ENCODE results near the gene UFSP1. TPM values are rescaled to one million over a fixed set of nuclear protein-coding genes. Genes with fewer than 3 reads are reported as not detected.

UFSP1 gene
- polyA plus RNA-seq, 1 experiment = 2.0 TPM

- POLR2A ChIA-PET = no interaction called here
- DNase-seq (ENCODE audit: low read depth) = no peak
- Histone ChIP-seq H3K4me3 (ENCODE audit: low read depth, low read length) (peak overlapping the region; percentile 56), H3K36me3 (ENCODE audit: control insufficient read depth, insufficient read depth, low read length) (peaks cover 33% of the 10 kb centered on the region), H3K27me3 (ENCODE audit: control insufficient read depth, insufficient read depth, low read length) (no peaks in the 10 kb centered on the region)
- TF ChIP-seq, protein P1, sequence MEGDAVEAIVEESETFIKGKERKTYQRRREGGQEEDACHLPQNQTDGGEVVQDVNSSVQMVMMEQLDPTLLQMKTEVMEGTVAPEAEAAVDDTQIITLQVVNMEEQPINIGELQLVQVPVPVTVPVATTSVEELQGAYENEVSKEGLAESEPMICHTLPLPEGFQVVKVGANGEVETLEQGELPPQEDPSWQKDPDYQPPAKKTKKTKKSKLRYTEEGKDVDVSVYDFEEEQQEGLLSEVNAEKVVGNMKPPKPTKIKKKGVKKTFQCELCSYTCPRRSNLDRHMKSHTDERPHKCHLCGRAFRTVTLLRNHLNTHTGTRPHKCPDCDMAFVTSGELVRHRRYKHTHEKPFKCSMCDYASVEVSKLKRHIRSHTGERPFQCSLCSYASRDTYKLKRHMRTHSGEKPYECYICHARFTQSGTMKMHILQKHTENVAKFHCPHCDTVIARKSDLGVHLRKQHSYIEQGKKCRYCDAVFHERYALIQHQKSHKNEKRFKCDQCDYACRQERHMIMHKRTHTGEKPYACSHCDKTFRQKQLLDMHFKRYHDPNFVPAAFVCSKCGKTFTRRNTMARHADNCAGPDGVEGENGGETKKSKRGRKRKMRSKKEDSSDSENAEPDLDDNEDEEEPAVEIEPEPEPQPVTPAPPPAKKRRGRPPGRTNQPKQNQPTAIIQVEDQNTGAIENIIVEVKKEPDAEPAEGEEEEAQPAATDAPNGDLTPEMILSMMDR (IDR thresholded peaks at IDR 0.05; ENCODE audit: insufficient read depth, low read depth, low read length) = no peak
- CTCF ChIA-PET = no interaction called here
Measured at GRCh38 chr7:100874300-100874576, 15.3 kb downstream of the UFSP1 start.

DNA sequence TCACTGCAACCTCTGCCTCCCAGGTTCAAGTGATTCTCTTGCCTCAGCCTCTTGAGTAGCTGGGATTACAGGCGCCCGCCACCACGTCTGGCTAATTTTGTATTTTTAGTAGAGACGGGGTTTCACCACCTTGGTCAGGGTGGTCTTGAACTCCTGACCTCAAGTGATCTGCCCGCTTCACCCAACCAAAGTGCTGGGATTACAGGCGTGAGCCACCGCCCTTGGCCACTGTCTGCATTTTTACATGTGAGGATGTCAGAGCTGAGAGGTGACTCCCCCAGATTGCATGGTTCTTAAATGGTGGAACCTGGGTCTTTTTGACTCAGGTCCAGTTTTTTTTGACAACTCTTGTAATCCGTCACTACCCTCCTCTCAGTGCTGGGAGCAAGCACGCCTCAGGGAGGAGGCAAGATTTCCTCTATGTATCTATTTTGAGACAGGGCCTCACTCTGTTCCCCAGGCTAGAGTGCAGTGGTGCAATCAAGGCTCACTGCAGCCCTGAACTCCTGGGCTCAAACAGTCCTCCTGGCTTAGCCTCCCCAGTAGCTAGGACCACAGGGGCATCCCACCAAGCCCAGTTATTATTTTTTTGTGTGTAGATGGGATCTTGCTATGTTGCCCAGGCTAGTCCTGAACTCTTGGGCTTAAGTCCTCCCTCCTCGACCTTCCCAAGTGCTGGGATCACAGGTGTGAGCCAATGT is 15.8 kb downstream of the UFSP1 start:
- CTCF ChIA-PET = no interaction called here
- H3K36me3 ChIP-seq (ENCODE audit: control insufficient read depth, insufficient read depth, low read length) = peaks cover 33% of the 10 kb centered on the region
- TF ChIP-seq, protein P1 (IDR thresholded peaks at IDR 0.05; ENCODE audit: insufficient read depth, low read depth, low read length) = no peak
- no peak for DNase-seq (ENCODE audit: low read depth)
- no peak overlapping the region for H3K4me3 ChIP-seq (ENCODE audit: low read depth, low read length)
- no peaks in the 10 kb centered on the region for H3K27me3 ChIP-seq (ENCODE audit: control insufficient read depth, insufficient read depth, low read length)
- POLR2A ChIA-PET = no interaction called here

- ChIA-PET CTCF (interaction anchor here (2.0 kb wide), 1 partner anchor 16 kb away, joined by 5 read pairs; the partner anchor contains the start of gene SLC12A9), POLR2A (no interaction called here)
- Histone ChIP-seq H3K36me3 (ENCODE audit: control insufficient read depth, insufficient read depth, low read length) (peaks cover 28% of the 10 kb centered on the region), H3K4me3 (ENCODE audit: low read depth, low read length) (peak overlapping the region; percentile 100), H3K27me3 (ENCODE audit: control insufficient read depth, insufficient read depth, low read length) (no peaks in the 10 kb centered on the region)
- no peak for DNase-seq (ENCODE audit: low read depth)
- TF ChIP-seq, protein P1 (IDR thresholded peaks at IDR 0.05; ENCODE audit: insufficient read depth, low read depth, low read length) = no peak
Measured at GRCh38 chr7:100867776-100868485, 21.6 kb downstream of the UFSP1 start.

DNA sequence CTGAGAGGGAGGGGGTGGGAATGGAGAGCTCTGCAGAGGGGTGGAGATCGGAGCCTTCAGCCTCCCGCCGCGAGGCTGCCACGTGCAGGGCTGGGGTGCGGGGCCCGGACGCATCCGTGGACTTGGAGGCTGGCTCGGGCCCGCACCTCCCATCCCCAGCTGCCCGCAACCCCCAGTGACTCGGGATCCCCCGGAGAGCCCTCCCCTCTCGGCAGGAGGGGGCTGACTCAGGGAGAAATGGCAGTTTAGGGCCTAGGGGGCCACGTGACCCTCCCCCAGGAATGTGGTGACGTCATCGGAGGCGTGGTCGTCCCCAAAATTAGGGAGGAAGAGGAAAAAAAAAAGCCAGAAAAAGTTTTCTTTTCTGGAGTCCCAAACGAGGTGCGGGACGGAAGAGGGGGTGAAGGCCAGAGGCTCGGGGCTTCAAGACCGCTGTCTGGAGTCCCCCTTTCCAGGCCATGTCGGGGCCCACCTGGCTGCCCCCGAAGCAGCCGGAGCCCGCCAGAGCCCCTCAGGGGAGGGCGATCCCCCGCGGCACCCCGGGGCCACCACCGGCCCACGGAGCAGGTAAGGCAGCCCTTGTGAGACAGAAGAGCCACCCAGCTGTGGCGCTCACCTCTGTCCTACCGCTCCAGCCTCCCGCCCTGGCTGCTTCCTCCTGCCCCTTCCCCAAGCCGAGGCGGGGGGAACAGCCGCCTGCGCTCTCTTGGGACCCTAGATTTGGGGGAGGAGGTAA is 22.3 kb downstream of the UFSP1 start, which contains the start of gene TRIP6:
Gene TRIP6, plus strand, starts transcription at position 348 of the 736 bp plus-strand sequence. Its CDS starts 111 bp downstream, at position 459.
- CTCF ChIA-PET = interaction anchor here (0.8 to 2.0 kb wide), 3 partner anchors 15 to 162 kb away, joined by 3 to 5 read pairs (median 3); partner anchors contain the start of genes POP7 and SLC12A9
- Histone ChIP-seq H3K27me3 (ENCODE audit: control insufficient read depth, insufficient read depth, low read length) (no peaks in the 10 kb centered on the region), H3K4me3 (ENCODE audit: low read depth, low read length) (peak within 1 kb of the TSS; percentile 100), H3K36me3 (ENCODE audit: control insufficient read depth, insufficient read depth, low read length) (peaks cover 24% of the 10 kb centered on the region)
- peak; percentile 65 for DNase-seq (ENCODE audit: low read depth)
- POLR2A ChIA-PET = interaction anchor here (0.5 to 0.8 kb wide), 2 partner anchors 23 to 24 kb away, joined by 3 to 6 read pairs; partner anchors contain the start of gene UFSP1
- TF ChIP-seq, protein P1 (IDR thresholded peaks at IDR 0.05; ENCODE audit: insufficient read depth, low read depth, low read length) = no peak

DNA sequence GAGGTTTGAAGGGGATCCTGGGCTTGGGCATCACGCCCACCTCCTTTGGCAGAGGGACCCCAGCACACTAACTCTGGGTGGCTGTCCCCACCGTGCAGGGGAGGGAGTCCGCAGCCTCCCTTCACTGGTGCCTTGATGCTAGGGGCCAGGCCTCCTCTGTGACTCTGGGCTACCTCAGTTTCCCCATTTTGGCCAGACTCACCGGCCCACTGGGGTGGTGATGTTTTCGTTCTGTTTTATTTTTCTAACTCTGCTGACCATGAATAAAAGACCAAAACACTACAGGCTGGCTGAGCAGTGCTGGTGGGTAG is 22.8 kb downstream of the UFSP1 start:
- Histone ChIP-seq H3K36me3 (ENCODE audit: control insufficient read depth, insufficient read depth, low read length) (peaks cover 22% of the 10 kb centered on the region), H3K27me3 (ENCODE audit: control insufficient read depth, insufficient read depth, low read length) (no peaks in the 10 kb centered on the region), H3K4me3 (ENCODE audit: low read depth, low read length) (peak overlapping the region; percentile 100; the same call in 1 of the 2 replicates)
- ChIA-PET POLR2A (interaction anchor here (0.5 to 0.8 kb wide), 2 partner anchors 23 to 25 kb away, joined by 3 to 6 read pairs; partner anchors contain the start of gene UFSP1), CTCF (interaction anchor here (0.8 to 2.0 kb wide), 3 partner anchors 14 to 161 kb away, joined by 3 to 5 read pairs (median 3); partner anchors contain the start of genes POP7 and SLC12A9)
- TF ChIP-seq, protein P1 (IDR thresholded peaks at IDR 0.05; ENCODE audit: insufficient read depth, low read depth, low read length) = no peak
- DNase-seq (ENCODE audit: low read depth) = no peak
